ENCODE measurements around the gene USP33.
"Not testable (repeated sequence)": the region's sequence is repeated elsewhere in the genome, so short reads cannot be mapped to it uniquely, and the experiment has no call there.

The USP33 gene

DNA sequence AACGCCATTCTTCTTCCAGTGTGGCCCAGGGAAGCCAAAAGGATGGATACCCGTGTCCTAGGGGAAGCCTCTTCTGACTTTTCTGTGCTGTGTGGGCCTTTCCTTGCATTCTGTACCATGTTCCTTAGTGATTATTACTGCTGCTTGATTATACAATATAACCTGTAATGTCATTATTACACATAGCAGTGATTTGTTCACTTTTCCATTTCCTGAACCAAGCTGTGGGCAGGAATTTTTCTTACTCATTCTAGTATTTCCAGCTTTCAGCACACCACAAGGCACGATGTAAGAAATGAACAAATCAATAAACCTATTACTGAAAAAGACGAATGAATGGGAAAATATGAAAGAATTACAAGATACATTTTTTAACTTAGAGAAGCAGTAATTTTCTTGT lies 8.4 kb upstream of the USP33 start:
- Histone ChIP-seq H3K4me1 (ENCODE audit: control insufficient read depth, insufficient read depth, low read length) (no peaks in the 10 kb centered on the region), H3K27me3 (ENCODE audit: control insufficient read depth, insufficient read depth, low read length) (no peaks in the 10 kb centered on the region), H3K36me3 (ENCODE audit: control insufficient read depth, insufficient read depth, low read length) (no peaks in the 10 kb centered on the region), H3K9ac (ENCODE audit: low read length) (no peak overlapping the region), H3K27ac (ENCODE audit: low read depth, low read length) (no peak overlapping the region), H3K4me3 (ENCODE audit: low read length) (no peak overlapping the region)

DNA sequence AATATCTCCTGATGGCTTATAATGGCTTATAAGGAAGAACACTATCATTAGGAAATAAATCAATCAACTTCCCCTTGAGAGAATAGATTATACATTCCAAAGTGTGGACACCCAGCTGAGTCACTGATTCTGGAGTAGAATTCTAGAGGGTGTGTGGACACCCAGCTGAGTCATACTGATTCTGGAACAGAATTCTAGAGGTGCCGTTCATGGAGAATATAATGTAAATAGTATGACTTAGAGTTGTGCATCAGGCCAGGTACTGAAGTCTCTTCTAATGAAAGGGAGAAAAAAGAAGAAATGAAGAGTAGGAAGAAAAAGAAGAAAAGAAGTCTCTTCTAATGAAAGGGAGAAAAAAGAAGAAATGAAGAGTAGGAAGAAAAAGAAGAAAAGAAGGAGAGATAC lies 2.4 kb upstream of the USP33 start:
- Histone ChIP-seq H3K4me3 (ENCODE audit: low read length) (no peak overlapping the region), H3K27me3 (ENCODE audit: control insufficient read depth, insufficient read depth, low read length) (no peaks in the 10 kb centered on the region), H3K27ac (ENCODE audit: low read depth, low read length) (no peak overlapping the region)

DNA sequence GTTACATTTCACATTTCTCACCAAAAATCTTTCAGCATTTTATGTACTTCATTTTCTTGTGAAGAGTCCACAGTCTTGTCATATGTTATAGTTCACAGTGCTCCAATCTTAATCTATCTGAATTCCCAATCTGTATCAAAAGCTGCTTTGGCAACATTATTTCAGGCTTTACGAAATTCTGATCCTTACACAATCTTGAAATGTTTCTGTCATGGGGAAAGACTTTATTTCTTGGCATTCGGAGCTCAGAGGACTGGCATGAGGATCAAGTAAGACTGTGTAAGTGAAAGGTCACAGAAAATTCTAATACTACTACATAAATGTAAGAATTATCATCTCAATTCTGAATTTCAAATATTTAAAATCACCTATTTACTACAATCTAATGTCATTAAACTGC lies 2.0 kb downstream of the USP33 start:
- Histone ChIP-seq H3K4me3 (ENCODE audit: low read length) (no peak overlapping the region), H3K27me3 (ENCODE audit: control insufficient read depth, insufficient read depth, low read length) (no peaks in the 10 kb centered on the region), H3K9ac (ENCODE audit: low read length) (no peak overlapping the region), H3K36me3 (ENCODE audit: control insufficient read depth, insufficient read depth, low read length) (no peaks in the 10 kb centered on the region), H3K4me1 (ENCODE audit: control insufficient read depth, insufficient read depth, low read length) (peaks cover 4% of the 10 kb centered on the region), H3K27ac (ENCODE audit: low read depth, low read length) (no peak overlapping the region)

More for the DNA sequence above, 2.4 kb upstream of the USP33 start:
- peaks cover 4% of the 10 kb centered on the region for H3K4me1 ChIP-seq (ENCODE audit: control insufficient read depth, insufficient read depth, low read length)
- H3K9ac ChIP-seq (ENCODE audit: low read length): no peak overlapping the region
- H3K36me3 ChIP-seq (ENCODE audit: control insufficient read depth, insufficient read depth, low read length): no peaks in the 10 kb centered on the region

DNA sequence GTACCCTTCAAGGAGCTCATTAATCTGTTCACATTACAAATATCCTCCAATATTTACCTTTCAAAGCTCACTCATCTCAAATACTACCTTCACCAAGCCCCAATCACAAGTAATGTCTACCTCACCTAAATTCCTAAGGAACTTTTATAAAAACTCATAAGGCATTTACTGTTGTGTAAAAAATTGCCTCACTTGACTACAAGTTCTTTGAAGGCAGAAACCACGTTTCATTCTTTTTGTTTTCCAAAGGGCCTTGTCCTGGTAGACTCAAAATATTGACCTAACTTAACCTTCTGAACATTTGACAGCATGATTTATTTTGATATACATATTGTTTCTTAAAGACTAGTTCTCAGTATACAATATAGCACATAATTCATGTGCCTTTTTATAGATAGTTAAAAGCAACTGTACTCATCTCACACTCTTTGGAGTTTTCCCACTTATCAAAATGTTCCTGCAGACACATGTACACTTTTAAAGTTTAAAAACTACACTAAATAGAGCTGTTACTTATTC lies 2.5 kb downstream of the USP33 start:
- Histone ChIP-seq H3K36me3 (ENCODE audit: control insufficient read depth, insufficient read depth, low read length) (no peaks in the 10 kb centered on the region), H3K27ac (ENCODE audit: low read depth, low read length) (no peak overlapping the region), H3K27me3 (ENCODE audit: control insufficient read depth, insufficient read depth, low read length) (no peaks in the 10 kb centered on the region), H3K9ac (ENCODE audit: low read length) (no peak overlapping the region), H3K4me1 (ENCODE audit: control insufficient read depth, insufficient read depth, low read length) (peaks cover 4% of the 10 kb centered on the region), H3K4me3 (ENCODE audit: low read length) (no peak overlapping the region)

DNA sequence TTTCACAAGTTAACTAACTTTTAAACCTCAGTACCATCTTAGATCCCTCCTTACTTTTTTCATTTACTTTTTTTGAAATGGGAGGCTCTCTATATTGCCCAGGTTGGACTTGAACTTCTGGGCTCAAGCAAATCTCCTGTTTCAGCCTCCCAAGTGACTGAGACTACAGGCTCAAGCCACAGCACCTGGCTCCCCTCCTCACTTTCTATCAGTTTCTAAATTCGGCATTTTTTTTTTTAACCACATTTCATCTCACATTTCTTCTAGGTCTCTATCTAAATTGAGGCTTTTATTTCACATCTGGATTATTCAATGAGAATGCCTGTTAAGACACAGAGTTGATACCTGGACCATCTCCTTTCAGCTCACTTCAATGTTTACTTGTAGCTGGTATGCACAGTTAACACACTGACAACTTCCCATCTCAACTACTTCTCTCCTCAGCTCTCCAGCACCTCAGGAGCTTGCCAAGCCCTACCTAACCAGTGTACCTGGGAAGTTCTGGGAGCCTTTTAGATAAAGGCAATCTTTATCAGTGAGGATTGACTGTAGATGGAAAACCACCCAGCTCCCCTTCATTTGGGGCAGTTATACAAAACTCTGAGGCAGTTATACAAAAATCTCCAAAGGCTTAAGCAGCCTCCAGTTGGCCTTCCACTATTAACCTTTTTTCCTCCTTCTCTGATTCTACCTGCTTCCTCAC lies 3.4 kb downstream of the USP33 start:
- H3K36me3 ChIP-seq (ENCODE audit: control insufficient read depth, insufficient read depth, low read length): no peaks in the 10 kb centered on the region
- no peaks in the 10 kb centered on the region for H3K27me3 ChIP-seq (ENCODE audit: control insufficient read depth, insufficient read depth, low read length)
- H3K4me1 ChIP-seq (ENCODE audit: control insufficient read depth, insufficient read depth, low read length): peaks cover 4% of the 10 kb centered on the region
- H3K4me3 ChIP-seq (ENCODE audit: low read length): no peak overlapping the region
- no peak overlapping the region for H3K9ac ChIP-seq (ENCODE audit: low read length)
- H3K27ac ChIP-seq (ENCODE audit: low read depth, low read length): no peak overlapping the region

DNA sequence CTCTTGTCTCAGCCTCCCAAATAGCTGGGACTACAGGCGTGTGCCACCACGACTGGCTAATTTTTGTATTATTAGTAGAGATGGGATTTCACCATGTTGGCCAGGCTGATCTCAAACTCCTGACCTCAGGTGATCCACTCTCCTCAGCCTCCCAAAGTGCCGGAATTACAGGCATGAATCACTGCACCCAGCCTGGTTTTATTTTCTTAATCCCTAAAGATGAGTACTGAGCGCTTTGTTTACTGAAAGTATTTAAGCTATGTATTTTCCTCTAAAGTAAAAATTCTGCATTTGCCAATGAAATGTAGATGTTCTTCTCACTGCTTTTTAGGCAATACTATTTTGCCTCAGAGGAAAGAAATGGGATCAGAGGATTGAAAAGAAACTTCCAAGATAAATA lies 10.2 kb downstream of the USP33 start:
- not testable (repeated sequence) for H3K27me3 ChIP-seq (ENCODE audit: control insufficient read depth, insufficient read depth, low read length); H3K36me3 ChIP-seq (ENCODE audit: control insufficient read depth, insufficient read depth, low read length); H3K27ac ChIP-seq (ENCODE audit: low read depth, low read length); H3K4me1 ChIP-seq (ENCODE audit: control insufficient read depth, insufficient read depth, low read length); H3K9ac ChIP-seq (ENCODE audit: low read length); H3K4me3 ChIP-seq (ENCODE audit: low read length)

DNA sequence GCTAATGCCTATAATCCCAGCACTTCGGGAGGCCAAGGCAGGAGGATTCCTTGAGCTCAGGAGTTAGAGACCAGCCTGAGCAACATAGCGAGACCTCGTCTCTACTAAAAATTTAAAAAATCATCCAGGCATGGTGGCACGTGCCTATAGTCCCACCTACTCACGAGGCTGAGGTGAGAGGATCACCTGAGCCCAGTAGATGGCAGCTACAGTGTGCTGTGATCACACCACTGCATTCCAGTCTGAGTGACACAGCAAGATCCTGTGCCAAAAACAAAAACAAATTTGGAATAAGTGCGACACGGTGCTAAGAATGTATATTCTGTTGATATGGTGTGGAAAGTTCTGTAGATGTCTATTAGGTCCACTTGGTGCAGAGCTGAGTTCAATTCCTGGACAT lies 15.1 kb downstream of the USP33 start:
- Histone ChIP-seq H3K4me3 (ENCODE audit: low read length) (no peak overlapping the region), H3K27ac (ENCODE audit: low read depth, low read length) (no peak overlapping the region), H3K27me3 (ENCODE audit: control insufficient read depth, insufficient read depth, low read length) (no peaks in the 10 kb centered on the region), H3K36me3 (ENCODE audit: control insufficient read depth, insufficient read depth, low read length) (no peaks in the 10 kb centered on the region), H3K9ac (ENCODE audit: low read length) (no peak overlapping the region), H3K4me1 (ENCODE audit: control insufficient read depth, insufficient read depth, low read length) (no peaks in the 10 kb centered on the region)

DNA sequence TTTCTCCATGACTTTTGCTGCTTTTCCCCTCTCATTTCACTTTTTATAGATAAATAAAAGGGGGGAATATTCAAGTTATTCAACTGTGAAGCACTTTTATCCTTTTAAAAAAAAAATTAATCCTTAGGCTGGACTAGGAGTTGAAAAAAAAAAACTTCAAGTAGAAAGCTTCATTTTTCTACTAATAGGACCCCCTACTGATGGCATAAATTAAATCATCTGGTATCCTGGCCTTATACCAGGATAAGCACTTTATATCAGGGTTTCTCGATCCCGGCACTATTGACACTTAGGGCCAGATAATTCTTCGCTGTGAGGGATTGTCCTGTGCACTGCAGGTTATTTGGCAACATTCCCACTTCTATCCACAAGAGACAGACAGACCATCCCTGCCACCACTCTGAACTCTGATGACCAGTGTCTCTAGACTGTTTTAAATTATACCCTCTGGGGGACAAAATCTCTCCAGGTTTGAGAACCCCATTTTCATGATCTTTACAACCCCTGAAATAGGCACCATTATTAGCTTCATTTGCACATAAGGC lies 17.6 kb downstream of the USP33 start:
- Histone ChIP-seq H3K4me3 (ENCODE audit: low read length) (no peak overlapping the region), H3K9ac (ENCODE audit: low read length) (no peak overlapping the region), H3K36me3 (ENCODE audit: control insufficient read depth, insufficient read depth, low read length) (peaks cover 3% of the 10 kb centered on the region), H3K27me3 (ENCODE audit: control insufficient read depth, insufficient read depth, low read length) (no peaks in the 10 kb centered on the region), H3K27ac (ENCODE audit: low read depth, low read length) (no peak overlapping the region), H3K4me1 (ENCODE audit: control insufficient read depth, insufficient read depth, low read length) (no peaks in the 10 kb centered on the region)

DNA sequence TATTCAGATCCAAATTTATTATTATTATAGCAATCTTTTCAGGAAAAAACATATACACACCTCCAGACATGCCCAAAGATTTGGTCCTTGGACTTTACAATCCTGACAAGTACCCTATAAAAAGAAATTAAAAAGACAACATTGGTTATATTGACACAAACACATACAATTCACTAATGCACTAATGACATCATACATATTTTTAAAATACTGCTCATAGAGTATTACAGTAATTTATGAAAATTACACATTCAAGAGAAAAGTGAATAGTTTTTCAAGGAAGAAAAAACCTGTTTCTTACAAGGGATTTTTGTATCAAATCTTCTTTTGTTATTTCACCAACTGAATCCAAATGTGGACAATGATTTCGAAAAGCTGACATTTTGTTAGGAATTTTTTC lies 18.3 kb downstream of the USP33 start:
- Histone ChIP-seq H3K9ac (ENCODE audit: low read length) (no peak overlapping the region), H3K4me1 (ENCODE audit: control insufficient read depth, insufficient read depth, low read length) (no peaks in the 10 kb centered on the region), H3K27me3 (ENCODE audit: control insufficient read depth, insufficient read depth, low read length) (no peaks in the 10 kb centered on the region), H3K36me3 (ENCODE audit: control insufficient read depth, insufficient read depth, low read length) (peaks cover 3% of the 10 kb centered on the region), H3K27ac (ENCODE audit: low read depth, low read length) (no peak overlapping the region), H3K4me3 (ENCODE audit: low read length) (no peak overlapping the region)

DNA sequence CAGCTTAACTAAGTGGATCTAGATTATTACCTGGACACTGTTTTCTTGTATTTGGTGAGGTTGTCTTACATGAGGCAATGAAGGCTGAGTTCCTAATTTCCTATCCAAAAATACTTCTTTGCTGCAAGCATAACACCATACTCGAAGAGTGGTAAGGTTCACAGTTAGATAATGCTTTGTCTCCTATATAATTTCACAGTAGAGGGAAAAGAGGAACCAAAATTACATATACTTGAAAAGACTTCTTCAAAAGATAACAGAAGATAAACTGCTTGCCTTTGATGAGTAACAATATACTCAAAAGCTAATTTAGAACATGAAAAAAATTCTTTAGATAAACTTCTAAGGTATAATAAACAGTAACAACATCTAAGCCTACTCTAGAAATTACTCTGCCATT lies 20.4 kb downstream of the USP33 start:
- Histone ChIP-seq H3K9ac (ENCODE audit: low read length) (no peak overlapping the region), H3K4me1 (ENCODE audit: control insufficient read depth, insufficient read depth, low read length) (no peaks in the 10 kb centered on the region), H3K36me3 (ENCODE audit: control insufficient read depth, insufficient read depth, low read length) (peaks cover 3% of the 10 kb centered on the region), H3K27ac (ENCODE audit: low read depth, low read length) (no peak overlapping the region), H3K27me3 (ENCODE audit: control insufficient read depth, insufficient read depth, low read length) (no peaks in the 10 kb centered on the region), H3K4me3 (ENCODE audit: low read length) (no peak overlapping the region)

DNA sequence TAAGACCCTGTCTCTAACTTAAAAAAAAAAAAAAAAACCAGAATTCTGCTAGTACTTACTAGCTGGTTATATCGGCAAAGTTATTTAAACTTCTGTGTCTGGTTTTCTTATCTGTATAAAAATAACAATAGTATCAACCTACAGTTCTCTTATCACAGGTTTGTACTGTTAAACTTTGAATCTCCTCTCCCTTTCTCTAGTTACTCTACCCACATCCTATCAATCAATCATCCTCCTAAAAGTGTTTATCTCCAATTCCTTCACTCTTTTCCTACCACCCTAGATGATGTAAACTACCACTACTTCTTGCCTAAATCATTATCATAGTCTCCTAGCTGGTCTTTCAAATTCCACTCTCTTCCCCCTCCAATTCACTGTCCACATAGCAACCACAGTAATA lies 27.6 kb downstream of the USP33 start:
- H3K4me1 ChIP-seq (ENCODE audit: control insufficient read depth, insufficient read depth, low read length): no peaks in the 10 kb centered on the region
- no peaks in the 10 kb centered on the region for H3K27me3 ChIP-seq (ENCODE audit: control insufficient read depth, insufficient read depth, low read length)
- H3K4me3 ChIP-seq (ENCODE audit: low read length): no peak overlapping the region
- no peak overlapping the region for H3K27ac ChIP-seq (ENCODE audit: low read depth, low read length)
- H3K9ac ChIP-seq (ENCODE audit: low read length): no peak overlapping the region
- peaks cover 2% of the 10 kb centered on the region for H3K36me3 ChIP-seq (ENCODE audit: control insufficient read depth, insufficient read depth, low read length)

DNA sequence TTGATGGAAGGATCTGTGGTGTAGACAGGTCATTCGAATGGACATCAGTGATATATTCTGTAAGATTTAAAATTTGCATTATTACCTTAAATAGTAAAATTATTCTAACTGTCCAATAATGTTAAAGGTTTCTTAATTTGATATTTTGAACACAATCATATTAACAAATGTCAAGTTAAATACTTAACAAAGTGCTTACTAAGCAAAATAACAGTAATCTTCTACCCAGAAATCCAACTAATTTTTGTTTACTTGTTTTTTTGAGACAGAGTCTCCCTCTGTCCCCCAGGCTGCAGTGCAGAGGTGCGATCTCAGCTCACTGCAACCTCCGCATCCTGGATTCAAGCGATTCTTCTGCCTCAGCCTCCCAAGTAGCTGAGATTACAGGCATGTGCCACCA lies 33.9 kb downstream of the USP33 start:
- Histone ChIP-seq H3K4me1 (ENCODE audit: control insufficient read depth, insufficient read depth, low read length) (no peaks in the 10 kb centered on the region), H3K4me3 (ENCODE audit: low read length) (no peak overlapping the region), H3K27me3 (ENCODE audit: control insufficient read depth, insufficient read depth, low read length) (no peaks in the 10 kb centered on the region), H3K27ac (ENCODE audit: low read depth, low read length) (no peak overlapping the region), H3K9ac (ENCODE audit: low read length) (no peak overlapping the region), H3K36me3 (ENCODE audit: control insufficient read depth, insufficient read depth, low read length) (peaks cover 14% of the 10 kb centered on the region)

DNA sequence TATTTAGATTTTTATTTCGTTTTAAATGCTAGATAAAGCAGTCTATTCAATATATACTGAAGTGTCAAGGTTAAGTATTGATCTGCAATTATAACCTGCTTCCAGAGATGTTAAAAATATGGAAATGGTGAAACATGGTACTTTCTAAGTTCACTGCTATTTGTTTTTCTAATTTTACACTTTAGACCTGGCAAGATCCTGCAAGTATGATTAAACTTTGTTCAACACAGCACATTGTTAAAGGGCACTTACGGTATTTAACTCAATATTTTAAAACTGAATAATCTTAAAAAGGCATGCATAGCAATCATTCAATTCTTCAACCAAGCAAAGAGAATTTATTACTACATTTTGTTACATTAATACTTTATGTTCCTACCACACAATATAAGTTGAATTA lies 41.5 kb downstream of the USP33 start:
- peaks cover 17% of the 10 kb centered on the region for H3K36me3 ChIP-seq (ENCODE audit: control insufficient read depth, insufficient read depth, low read length)
- no peaks in the 10 kb centered on the region for H3K4me1 ChIP-seq (ENCODE audit: control insufficient read depth, insufficient read depth, low read length)
- H3K4me3 ChIP-seq (ENCODE audit: low read length): no peak overlapping the region
- no peak overlapping the region for H3K27ac ChIP-seq (ENCODE audit: low read depth, low read length)
- no peaks in the 10 kb centered on the region for H3K27me3 ChIP-seq (ENCODE audit: control insufficient read depth, insufficient read depth, low read length)
- no peak overlapping the region for H3K9ac ChIP-seq (ENCODE audit: low read length)
